ENCODE results near the gene TIGIT.

Gene TIGIT

GRCh38 chr3:114313426-114313825, 19.6 kb downstream of the TIGIT start:
- no peak for DNase-seq

GRCh38 chr3:114314282-114314681, 20.5 kb downstream of the TIGIT start:
- no peak for DNase-seq

- DNase-seq: no peak
Measured at GRCh38 chr3:114318295-114318694, 24.5 kb downstream of the TIGIT start.

- DNase-seq: no peak
Measured at GRCh38 chr3:114319453-114319852, 25.6 kb downstream of the TIGIT start.

GRCh38 chr3:114320246-114320645, 26.4 kb downstream of the TIGIT start:
- DNase-seq: no peak

- no peak for DNase-seq
Measured at GRCh38 chr3:114323546-114324254, 29.9 kb downstream of the TIGIT start.

- DNase-seq: no peak
Measured at GRCh38 chr3:114327665-114328064, 33.8 kb downstream of the TIGIT start.

GRCh38 chr3:114328345-114328744, 34.5 kb downstream of the TIGIT start:
- DNase-seq: no peak

GRCh38 chr3:114329823-114330222, 36.0 kb downstream of the TIGIT start:
- no peak for DNase-seq

GRCh38 chr3:114331007-114331406, 37.2 kb downstream of the TIGIT start:
- no peak for DNase-seq

- no peak for DNase-seq
Measured at GRCh38 chr3:114331710-114332109, 37.9 kb downstream of the TIGIT start.

- DNase-seq: no peak
Measured at GRCh38 chr3:114332342-114333179, 38.7 kb downstream of the TIGIT start.

- no peak for DNase-seq
Measured at GRCh38 chr3:114333180-114333922, 39.5 kb downstream of the TIGIT start.

- no peak for DNase-seq
Measured at GRCh38 chr3:114333923-114334240, 40.1 kb downstream of the TIGIT start.

- DNase-seq: no peak
Measured at GRCh38 chr3:114336122-114336697, 42.4 kb downstream of the TIGIT start.

GRCh38 chr3:114336857-114337256, 43.0 kb downstream of the TIGIT start:
- DNase-seq: no peak

- no peak for DNase-seq
Measured at GRCh38 chr3:114338651-114339357, 45.0 kb downstream of the TIGIT start.

GRCh38 chr3:114344492-114344891, 50.7 kb downstream of the TIGIT start:
- no peak for DNase-seq

GRCh38 chr3:114350271-114350670, 56.4 kb downstream of the TIGIT start:
- no peak for DNase-seq

- DNase-seq: no peak
Measured at GRCh38 chr3:114350690-114351089, 56.9 kb downstream of the TIGIT start.

GRCh38 chr3:114351123-114351821, 57.4 kb downstream of the TIGIT start:
- DNase-seq: no peak

- no peak for DNase-seq
Measured at GRCh38 chr3:114351822-114352145, 58.0 kb downstream of the TIGIT start.
